GM21526 (cell line): Measurements from ENCODE around the gene AOAH.
A peak's percentile ranks its signal among the peaks of the same experiment; 100 is the strongest.
"Not testable (repeated sequence)": the region's sequence is repeated elsewhere in the genome, so short reads cannot be mapped to it uniquely, and the experiment has no call there.

Experiments used
- ATAC-seq: cut with Tn5 transposase; IDR thresholded peaks from one replicate; pipeline ENCODE4 v1.9.1; 2021; ENCODE audit warnings: moderate library complexity; ENCODE audit not compliant: unreplicated experiment, low FRiP score

Gene AOAH

GRCh38 chr7:36739351-36739750 lies 15.1 kb upstream of the AOAH start:
- ATAC-seq, result no peak

- ATAC-seq, result peak; percentile 86
Observed at GRCh38 chr7:36736899-36737211, 12.6 kb upstream of the AOAH start.

- no peak for ATAC-seq
Observed at GRCh38 chr7:36736090-36736898, 12.0 kb upstream of the AOAH start.

GRCh38 chr7:36735172-36735571 lies 10.9 kb upstream of the AOAH start:
- no peak for ATAC-seq

- no peak for ATAC-seq
Observed at GRCh38 chr7:36734731-36735130, 10.4 kb upstream of the AOAH start.

GRCh38 chr7:36733411-36733810 lies 9.1 kb upstream of the AOAH start:
- ATAC-seq, result no peak

GRCh38 chr7:36732806-36733205 lies 8.5 kb upstream of the AOAH start:
- ATAC-seq, result no peak

- no peak for ATAC-seq
Observed at GRCh38 chr7:36730046-36730445, 5.8 kb upstream of the AOAH start.

GRCh38 chr7:36728143-36728542 lies 3.8 kb upstream of the AOAH start:
- ATAC-seq, result no peak

GRCh38 chr7:36726806-36727503 lies 2.7 kb upstream of the AOAH start:
- ATAC-seq, result no peak

GRCh38 chr7:36726311-36726710 lies 2.0 kb upstream of the AOAH start:
- no peak for ATAC-seq

GRCh38 chr7:36724996-36725395 lies 702 bp upstream of the AOAH start:
- no peak for ATAC-seq

- no peak for ATAC-seq
Observed at GRCh38 chr7:36723291-36723690, 1.0 kb downstream of the AOAH start.

- no peak for ATAC-seq
Observed at GRCh38 chr7:36719083-36719632, 5.1 kb downstream of the AOAH start.

- ATAC-seq, result no peak
Observed at GRCh38 chr7:36717586-36717985, 6.7 kb downstream of the AOAH start.

GRCh38 chr7:36716802-36717201 lies 7.5 kb downstream of the AOAH start:
- not testable (repeated sequence) for ATAC-seq

- ATAC-seq, result no peak
Observed at GRCh38 chr7:36712015-36712414, 12.3 kb downstream of the AOAH start.

- ATAC-seq, result no peak
Observed at GRCh38 chr7:36711256-36711655, 13.0 kb downstream of the AOAH start.

- ATAC-seq, result no peak
Observed at GRCh38 chr7:36710186-36710791, 14.0 kb downstream of the AOAH start.

GRCh38 chr7:36708767-36709166 lies 15.5 kb downstream of the AOAH start:
- no peak for ATAC-seq

GRCh38 chr7:36707898-36708297 lies 16.4 kb downstream of the AOAH start:
- ATAC-seq, result no peak
